NCI-H2029 treated with DMSO at 0.1 percent for 48 hours (cell line): Measurements from ENCODE around the gene GATAD2A.

ENCODE experiments used
- DNase-seq: peaks from one replicate; lab custom pipeline; 2025; lab: John Stamatoyannopoulos, UW

GATAD2A gene

DNA sequence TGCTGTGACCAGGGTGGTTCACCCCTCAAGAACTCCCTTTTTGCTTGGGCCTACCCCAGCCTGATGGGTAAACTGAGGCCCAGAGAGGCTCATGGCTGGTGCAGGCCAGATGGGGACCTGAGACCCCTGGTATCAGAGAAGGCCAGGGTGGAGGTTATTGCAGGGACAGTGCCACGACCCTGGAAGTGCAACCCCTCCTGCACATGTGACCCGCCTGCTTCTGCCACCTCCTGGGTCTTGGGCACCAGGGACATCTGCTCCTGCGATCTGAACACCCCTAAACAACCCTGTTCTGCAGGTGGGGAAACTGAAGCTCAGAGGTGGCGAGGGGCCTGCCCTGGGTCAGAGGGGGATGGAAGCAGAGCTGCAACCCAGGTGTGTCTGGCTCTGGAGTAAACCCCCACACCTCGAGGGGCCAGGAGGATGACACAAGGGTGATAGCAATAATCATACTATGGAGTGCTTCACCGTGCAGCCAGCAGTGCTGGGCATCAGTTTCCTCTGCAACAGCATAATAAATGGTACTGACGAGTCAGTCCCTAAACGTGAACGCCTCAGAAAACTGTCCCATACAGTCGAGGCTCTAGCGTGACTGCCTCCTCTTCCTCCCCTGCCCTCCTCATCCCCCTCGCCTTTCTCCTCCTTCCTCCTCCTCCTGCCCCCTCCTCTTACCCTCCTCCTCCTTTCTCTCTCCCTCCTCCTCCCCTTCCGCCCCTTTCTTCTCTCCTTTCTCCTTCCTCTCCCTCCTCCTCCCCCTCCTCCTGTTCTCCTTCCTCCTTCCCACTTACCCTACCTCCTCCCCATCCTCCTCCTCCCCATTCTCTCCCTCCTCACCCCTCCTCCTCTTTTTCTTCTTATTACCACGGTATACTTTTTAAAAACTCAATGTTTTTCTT lies 127.6 kb downstream of the GATAD2A start:
- no peak for DNase-seq

DNA sequence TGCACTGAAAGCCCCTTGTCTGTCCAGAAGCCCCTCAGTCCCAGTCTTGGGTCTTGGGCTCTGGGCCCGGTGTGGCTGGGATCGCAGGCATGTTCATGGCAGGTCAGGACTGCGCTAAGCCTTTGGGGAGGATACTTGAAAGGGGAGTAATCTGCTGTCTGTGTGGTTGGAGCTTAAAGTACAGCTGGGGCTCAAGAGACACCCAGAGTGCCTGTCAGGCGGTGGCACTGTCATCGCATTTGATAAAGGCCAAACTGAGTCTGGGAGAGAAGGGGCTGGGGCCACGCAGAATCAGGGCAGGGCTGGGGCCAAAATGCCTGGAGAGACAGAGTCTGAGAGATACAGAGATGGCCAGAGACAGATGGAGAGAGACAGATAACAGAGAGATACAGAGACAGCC lies 128.4 kb downstream of the GATAD2A start:
- DNase-seq = no peak

DNA sequence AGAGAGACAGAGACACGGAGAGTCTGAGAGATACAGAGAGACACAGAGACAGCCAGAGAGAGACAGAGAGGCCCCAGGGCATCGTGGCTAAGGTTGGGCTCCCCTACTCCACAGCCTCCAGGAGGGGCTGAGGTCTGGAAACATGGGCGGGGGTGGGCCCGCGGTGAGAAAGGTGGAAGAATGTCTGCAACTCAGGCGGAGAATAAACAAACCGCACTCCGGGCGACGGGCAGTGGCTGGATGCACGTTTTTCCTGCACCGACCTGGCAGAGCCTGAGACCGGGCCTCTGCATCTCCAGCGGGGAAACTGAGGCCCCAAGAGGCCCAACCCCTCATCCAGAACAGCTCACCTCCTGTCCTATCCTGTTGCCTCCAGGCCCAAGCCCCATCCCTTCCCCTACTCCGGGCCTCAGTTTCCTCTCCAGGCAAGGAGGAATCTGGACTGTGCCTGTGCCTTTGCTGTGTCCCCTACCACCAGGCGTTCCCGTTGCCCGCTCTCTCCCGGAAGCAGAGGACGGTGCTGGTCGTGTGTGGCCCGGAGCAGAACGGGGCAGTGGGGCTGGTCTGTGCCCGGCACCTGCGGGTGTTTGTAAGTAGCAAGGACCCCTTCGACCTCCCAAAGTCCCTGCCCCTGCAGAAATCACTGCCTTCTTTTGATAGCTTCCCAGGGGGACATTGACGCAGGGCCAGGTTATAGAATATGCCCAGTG lies 129.2 kb downstream of the GATAD2A start:
- no peak for DNase-seq

DNA sequence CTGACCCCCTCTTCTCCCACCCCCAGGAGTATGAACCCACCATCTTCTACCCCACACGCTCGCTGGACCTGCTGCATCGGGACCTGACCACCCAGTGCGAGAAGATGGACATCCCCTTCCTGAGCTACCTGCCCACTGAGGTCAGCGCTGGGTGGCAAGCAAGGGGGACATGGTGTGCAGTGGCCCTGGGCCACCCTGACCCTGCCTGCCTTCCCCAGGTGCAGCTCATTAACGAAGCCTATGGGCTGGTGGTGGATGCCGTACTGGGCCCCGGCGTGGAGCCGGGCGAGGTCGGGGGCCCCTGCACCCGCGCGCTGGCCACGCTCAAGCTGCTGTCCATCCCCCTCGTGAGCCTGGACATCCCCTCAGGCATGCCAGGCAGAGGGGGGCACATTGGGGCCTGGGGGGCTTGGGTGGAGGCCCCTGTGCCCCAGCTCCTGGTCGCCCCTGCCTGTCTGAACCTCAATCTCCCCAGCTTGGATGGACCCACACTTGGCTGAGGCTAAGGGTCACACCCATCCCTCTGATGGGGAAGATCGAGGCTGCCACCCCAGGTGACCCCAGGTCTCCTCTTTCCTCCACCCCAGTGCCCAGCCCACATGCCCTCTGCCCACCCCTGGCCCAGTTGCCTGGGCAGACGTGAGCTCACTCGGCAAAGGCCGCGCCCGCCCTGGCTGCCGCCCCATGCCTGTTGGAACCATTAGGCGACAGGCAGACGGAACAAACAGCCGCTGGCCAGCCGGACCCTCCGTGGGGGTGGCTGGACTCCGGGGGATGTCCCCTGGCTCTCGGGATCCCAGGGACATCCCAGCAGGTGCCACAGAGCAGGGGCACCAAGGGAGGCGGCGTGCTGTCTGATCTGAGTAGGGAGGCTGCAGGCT lies 130.1 kb downstream of the GATAD2A start:
- no peak for DNase-seq

DNA sequence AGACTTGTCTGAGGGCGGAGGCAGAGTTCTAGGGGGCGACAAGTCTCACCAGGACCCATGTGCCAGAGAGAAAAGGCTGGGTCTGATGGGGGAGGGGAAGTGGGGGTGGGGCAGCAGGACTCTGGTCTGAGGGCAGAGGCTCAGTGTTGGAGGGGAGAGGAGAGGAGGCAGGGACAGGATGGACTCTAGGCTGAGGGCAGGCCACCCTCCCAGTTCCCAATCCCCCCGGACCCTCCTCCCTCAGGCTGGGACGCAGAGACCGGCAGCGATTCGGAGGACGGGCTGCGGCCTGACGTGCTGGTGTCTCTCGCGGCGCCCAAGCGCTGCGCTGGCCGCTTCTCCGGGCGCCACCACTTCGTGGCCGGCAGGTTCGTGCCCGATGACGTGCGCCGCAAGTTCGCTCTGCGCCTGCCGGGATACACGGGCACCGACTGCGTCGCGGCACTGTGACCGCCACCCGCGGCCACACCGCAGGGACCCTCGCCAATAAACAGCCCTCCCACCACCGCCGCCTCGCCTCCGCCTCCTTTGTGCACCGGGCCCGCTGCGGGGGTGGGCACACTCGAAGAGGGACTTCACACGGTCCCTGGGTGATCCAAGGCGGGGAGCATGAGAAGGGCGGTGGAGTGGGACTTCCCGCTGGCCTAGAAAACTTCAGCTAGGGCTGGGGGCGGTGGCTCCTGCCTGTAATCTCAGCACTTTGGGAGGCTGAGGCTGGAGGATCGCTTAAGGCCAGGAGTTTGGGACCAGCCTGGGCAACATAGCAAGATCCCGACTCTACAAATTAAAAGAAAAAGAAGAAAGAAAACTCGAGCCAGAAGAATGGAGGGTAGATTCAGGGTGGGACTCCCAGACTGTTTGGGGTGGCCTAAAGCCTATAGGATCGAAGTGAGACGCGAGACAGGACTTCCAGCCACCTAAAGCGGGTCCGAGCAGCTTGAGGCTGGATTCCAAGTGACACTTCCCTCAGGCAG lies 131.9 kb downstream of the GATAD2A start:
- no peak for DNase-seq

DNA sequence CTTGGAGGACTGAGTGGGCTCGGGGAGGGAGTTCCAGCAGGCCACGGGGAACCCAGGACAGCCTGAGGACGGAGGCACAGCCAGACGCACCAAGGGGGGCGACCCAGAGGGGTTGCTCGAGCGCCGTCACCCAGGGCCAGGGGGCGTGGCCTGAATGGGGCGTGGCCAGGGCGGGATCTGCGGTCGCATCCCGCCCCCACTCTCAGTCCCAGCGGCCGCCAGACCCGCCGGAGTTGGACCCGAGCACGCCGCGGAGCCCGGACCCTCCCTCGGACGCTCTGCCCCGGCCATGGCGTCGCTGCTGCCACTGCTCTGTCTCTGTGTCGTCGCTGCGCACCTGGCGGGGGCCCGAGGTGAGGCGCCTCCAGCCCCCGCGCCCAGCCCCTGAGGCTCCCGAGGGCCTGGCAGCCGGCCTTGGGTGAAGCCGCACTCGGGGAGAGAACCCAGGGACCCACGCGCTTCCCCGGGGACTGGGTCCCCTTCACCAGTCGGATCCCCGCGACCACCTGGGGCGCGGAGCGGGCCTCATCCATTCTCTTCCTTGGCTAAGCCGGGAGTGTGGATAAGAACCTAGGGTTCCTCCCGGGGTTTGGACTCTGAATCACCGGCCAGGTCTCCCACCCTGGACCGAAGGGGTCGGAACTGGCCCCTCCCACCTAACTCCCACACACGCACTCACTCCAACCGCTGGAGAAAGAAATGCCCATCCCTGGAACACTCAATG lies 132.7 kb downstream of the GATAD2A start, which contains the start of gene CILP2:
TSS of gene CILP2 (plus strand) at position 205 of the 724 bp plus-strand sequence. CDS start at position 290, 85 bp downstream.
- no peak for DNase-seq

DNA sequence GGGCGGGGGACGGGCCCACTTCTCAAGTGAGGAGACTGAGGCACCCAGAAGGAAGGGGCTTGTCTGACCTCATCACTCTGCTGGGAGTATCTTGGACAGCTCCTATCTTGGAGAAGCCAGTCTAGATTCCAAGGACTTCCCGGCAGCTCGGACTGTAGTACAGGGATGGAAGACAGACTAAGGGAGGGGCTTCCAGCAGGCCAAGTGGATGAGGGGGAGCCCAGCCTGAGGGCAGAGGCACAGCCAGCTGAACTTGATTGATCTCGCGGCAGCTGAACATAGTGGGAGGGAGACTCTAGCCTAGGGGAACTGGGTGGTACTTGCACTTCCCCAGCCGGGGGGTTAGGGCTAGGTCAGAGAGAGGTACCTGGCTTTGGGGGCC lies 133.3 kb downstream of the GATAD2A start:
- no peak for DNase-seq

DNA sequence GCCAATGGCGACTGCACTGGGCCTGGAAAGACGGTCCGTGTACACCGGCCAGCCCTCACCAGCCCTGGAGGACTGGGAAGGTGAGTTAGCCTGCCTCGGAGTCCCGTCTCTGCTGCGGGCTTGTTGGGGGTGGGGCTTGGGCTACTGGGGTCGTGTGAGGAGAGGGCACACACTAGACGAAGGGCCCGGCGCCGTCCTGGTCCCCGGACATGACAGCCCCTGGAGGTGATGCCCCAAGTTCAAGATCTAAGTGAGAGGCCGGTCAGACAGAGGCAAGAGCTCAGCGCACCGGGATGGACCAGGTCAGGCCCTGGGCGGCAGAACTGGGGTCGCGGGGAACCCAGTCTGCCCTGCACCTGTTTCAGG lies 134.2 kb downstream of the GATAD2A start:
- DNase-seq = no peak

DNA sequence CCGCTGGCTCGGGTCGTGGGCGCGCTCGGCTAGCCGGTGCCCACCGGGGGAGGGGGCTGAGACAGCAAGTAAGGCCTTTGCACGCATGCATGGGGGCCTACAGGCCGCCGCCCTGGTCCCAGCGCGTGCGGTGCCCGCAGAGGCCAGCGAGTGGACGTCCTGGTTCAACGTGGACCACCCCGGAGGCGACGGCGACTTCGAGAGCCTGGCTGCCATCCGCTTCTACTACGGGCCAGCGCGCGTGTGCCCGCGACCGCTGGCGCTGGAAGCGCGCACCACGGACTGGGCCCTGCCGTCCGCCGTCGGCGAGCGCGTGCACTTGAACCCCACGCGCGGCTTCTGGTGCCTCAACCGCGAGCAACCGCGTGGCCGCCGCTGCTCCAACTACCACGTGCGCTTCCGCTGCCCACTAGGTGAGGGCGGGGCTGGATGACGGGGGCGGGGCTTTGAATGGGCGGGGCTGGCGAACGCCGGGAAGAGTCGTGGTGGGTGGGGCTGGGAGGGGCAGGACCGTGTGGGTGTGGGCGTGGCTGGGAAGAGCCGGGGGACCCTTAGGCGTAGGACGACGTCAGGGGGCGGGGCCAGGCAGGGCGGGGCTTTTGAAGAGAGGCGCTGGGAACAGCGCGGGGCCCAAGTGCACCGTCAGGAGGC lies 134.7 kb downstream of the GATAD2A start:
- no peak for DNase-seq

DNA sequence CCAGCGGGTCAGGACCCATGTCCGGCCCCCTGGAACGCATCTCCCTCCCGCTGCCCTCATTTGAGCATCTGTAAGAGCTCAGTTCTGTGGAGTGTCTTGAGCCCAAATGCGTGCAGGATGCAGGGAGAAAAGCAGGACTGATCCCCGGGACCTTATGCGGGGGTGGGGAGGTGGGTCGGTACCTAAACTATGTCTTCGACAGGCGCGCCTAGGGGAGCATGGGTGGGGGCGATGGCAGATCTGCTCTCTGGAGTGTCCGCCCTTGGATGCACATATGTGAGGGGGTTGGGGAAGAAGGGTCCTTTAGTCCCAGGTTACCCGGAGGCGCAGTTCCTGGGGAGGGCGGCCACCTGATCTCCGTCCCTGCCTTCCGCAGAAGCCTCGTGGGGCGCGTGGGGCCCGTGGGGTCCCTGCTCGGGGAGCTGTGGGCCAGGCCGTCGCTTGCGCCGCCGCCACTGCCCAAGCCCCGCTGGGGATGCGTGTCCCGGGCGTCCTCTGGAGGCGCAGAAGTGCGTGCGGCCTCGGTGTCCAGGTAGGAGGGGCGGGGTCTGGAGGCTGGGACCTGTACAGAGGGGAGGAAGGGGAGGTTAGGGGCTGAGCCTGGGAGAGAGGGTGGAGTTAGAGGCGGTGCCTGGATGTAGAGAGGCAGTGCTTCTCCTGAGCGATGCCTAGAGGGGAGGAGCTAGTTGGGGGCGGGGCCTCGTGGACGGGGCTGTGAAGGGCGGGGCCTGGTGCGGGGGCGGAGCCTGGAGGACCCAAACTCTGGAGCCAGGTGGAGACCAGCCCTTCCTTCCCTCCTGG lies 135.4 kb downstream of the GATAD2A start:
- DNase-seq = peak; percentile 35

DNA sequence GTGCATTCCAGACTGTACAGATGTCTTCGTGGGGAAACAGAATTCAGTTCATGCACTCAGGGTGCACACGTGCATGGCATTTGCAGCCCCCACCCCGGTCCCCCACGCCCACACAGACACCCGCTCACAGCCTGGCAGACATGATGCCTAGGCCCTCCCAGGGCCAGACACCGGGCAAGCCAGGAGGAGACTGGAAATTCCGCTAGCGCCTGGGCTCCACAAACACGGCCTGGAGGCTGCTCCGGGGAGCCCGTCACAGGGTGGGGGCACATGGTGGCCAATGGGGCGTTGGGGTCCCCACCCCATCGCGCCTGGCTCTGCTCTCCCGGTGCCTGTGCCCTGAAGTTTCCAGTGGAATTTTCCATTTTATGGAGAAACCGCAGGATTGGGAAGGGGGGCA lies 136.1 kb downstream of the GATAD2A start:
- DNase-seq = no peak

DNA sequence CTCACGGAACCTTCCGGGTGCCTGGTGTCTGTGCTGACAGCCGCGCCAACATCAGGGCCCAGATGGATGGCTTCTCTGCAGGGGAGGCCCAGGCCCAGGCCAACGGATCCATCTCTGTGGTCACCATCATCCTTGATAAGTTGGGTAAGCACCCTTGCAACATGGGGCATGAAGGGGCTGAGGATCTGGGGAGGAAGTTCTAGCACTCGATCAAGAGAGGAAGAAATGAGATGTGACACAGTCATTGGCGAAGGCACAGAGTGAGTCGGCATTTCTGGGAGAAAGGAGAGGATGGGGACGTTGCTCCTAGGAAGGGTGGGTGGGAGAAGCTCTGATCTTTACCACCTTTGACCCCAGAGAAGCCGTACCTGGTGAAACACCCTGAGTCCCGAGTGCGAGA lies 137.0 kb downstream of the GATAD2A start:
- no peak for DNase-seq

DNA sequence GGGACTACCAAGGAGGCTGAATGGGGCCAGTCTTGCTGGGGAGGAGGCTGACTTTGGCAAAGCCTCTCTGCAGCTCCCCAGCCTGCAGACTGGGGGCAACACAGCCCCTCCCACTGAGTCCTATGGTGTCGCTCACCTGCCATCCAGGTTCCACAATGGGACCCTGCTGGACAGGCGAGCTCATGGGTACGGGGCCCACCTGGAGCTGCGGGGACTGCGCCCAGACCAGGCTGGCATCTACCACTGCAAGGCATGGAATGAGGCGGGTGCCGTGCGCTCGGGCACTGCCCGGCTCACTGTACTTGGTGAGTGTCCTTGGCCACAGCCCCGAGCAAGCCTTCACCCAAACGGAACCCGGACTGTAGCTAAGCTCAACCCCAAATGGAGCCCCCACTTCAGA lies 137.6 kb downstream of the GATAD2A start:
- DNase-seq = no peak

DNA sequence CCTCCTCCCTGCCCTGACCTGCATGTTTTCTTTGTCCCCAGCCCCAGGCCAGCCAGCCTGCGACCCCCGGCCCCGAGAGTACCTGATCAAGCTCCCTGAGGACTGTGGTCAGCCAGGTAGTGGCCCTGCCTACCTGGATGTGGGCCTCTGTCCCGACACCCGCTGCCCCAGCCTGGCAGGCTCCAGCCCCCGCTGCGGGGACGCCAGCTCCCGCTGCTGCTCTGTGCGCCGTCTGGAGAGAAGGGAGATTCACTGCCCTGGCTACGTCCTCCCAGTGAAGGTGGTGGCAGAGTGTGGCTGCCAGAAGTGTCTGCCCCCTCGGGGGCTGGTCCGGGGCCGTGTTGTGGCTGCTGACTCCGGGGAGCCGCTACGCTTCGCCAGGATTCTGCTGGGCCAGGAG lies 138.2 kb downstream of the GATAD2A start:
- no peak for DNase-seq

DNA sequence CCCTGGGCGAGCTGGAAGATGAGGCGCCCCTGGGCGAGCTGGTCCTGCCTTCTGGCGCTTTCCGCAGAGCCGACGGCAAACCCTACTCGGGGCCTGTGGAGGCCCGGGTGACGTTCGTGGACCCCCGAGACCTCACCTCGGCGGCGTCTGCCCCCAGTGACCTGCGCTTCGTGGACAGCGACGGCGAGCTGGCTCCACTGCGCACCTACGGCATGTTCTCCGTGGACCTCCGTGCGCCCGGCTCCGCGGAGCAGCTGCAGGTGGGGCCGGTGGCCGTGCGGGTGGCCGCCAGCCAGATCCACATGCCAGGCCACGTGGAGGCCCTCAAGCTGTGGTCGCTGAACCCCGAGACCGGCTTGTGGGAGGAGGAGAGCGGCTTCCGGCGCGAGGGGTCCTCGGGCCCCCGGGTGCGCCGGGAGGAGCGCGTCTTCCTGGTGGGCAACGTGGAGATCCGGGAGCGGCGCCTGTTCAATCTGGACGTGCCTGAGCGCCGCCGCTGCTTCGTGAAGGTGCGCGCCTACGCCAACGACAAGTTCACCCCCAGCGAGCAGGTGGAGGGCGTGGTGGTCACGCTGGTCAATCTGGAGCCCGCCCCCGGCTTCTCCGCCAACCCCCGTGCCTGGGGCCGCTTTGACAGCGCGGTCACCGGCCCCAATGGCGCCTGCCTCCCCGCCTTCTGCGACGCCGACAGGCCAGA lies 138.9 kb downstream of the GATAD2A start:
- no peak for DNase-seq

DNA sequence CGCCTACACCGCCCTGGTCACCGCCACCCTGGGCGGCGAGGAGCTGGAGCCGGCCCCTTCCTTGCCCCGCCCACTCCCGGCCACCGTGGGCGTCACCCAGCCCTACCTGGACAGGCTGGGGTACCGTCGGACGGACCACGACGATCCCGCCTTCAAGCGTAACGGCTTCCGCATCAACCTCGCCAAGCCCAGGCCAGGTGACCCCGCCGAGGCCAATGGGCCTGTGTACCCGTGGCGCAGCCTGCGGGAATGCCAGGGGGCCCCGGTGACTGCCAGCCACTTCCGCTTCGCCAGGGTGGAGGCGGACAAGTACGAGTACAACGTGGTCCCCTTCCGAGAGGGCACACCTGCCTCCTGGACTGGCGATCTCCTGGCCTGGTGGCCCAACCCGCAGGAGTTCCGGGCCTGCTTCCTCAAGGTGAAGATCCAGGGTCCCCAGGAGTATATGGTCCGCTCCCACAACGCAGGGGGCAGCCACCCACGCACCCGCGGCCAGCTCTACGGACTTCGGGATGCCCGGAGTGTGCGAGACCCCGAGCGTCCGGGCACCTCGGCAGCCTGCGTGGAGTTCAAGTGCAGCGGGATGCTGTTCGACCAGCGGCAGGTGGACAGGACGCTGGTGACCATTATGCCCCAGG lies 139.6 kb downstream of the GATAD2A start:
- no peak for DNase-seq

DNA sequence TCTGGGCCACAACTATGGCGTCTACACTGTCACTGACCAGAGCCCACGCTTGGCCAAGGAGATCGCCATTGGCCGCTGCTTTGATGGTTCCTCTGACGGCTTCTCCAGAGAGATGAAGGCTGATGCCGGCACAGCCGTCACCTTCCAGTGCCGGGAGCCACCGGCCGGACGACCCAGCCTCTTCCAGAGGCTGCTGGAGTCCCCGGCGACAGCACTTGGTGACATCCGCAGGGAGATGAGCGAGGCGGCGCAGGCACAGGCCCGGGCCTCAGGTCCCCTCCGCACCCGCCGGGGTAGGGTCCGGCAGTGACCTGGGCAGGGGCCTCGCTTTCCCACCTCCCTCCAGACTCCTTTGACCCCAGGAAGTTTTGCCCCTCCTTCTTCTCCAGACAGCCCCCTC lies 140.2 kb downstream of the GATAD2A start:
- no peak for DNase-seq

DNA sequence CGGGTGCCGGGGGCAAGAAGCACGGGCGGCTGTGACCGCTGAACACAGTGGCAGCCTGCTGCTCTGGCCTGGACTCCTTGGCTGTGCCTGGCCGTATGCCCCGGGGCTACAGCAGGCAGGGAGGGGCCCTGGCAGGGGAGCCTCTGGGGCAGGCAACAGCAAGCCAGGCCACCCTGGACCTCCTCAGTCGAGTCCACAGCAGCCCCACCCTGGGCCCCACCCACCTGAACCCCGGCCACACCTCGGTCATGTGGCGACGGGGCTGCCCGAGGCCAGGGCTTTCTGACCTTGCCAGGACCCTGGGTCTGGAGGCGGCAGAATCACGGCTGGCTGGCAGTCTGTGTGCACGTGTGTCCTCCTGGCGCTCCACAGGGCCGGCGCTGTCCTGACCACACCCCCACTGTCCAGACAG lies 141.3 kb downstream of the GATAD2A start:
- DNase-seq = no peak
